Fibroblast of lung (primary cell): ENCODE data around the gene TRAPPC3L.

Experiments used
- CTCF ChIP-seq, 2 donors: IDR thresholded peaks in 1 of 2; conservative IDR thresholded peaks in 1 of 2; 1 replicate in 1 of 2; 2 replicates in 1 of 2; pipeline ENCODE4 v1.5.1; 2011 to 2012; ENCODE audit warnings: low read length in 2 of 2, control low read depth in 1 of 2, inconsistent platforms in 1 of 2, low read depth in 1 of 2, mild to moderate bottlenecking in 1 of 2
- EZH2 ChIP-seq: IDR thresholded peaks from 2 replicates; pipeline ENCODE4 v1.5.1; 2012; ENCODE audit warnings: low read length, control low read depth, mild to moderate bottlenecking; ENCODE audit errors: missing control alignments

- TF ChIP-seq CTCF (conservative IDR thresholded peaks at IDR 0.05 in 1 of 2, IDR thresholded peaks at IDR 0.05 in 1 of 2; ENCODE audit: low read depth in 1 of 2, low read length in 2 of 2) (no peak), EZH2 (no peak)
These were observed 69.3 kb downstream of the TRAPPC3L start for GRCh38 chr6:116476002-116476678.
